Bronchial epithelial cell (primary cell): ENCODE data around the gene CA14. TPM values are rescaled to one million over a fixed set of nuclear protein-coding genes. Genes with fewer than 3 reads are reported as not detected.
A peak's percentile ranks its signal among the peaks of the same experiment; 100 is the strongest.

Experiments used
- DNase-seq: peaks from one replicate; pipeline ENCODE4 v3.0.0-alpha.2; 2010; ENCODE audit warnings: low read depth
- FAIRE-seq: peaks from 2 replicates; lab custom pipeline; 2011; peaks lifted over from hg19 to GRCh38; lab: Jason Lieb, UNC
- H3K27me3 ChIP-seq: 2 replicates; pipeline ENCODE4 v1.5.1; 2011; ENCODE audit warnings: low read length; ENCODE audit not compliant: control insufficient read depth, insufficient read depth
- H3K36me3 ChIP-seq: 2 replicates; pipeline ENCODE4 v1.5.1; 2011; ENCODE audit warnings: low read length; ENCODE audit not compliant: control insufficient read depth, insufficient read depth
- H3K4me3 ChIP-seq: 2 replicates; pipeline ENCODE4 v1.5.1; 2011; ENCODE audit warnings: mild to moderate bottlenecking, low read depth, low read length, control low read depth
- CTCF ChIP-seq: IDR thresholded peaks from 2 replicates; pipeline ENCODE4 v1.5.1; 2011; ENCODE audit warnings: mild to moderate bottlenecking, moderate library complexity, low read length, control low read depth, inconsistent platforms; ENCODE audit not compliant: insufficient read depth, severe bottlenecking
- total RNA-seq: library from RNA; depleted of rRNA; stranded (reverse); fragments of >200 nt; gene quantifications from 2 replicates; pipeline ENCODE4 v1.2.1, GENCODE V29; 2014

CA14 gene
- total RNA-seq, 1 donor from 2014 or later, result not detected

DNA sequence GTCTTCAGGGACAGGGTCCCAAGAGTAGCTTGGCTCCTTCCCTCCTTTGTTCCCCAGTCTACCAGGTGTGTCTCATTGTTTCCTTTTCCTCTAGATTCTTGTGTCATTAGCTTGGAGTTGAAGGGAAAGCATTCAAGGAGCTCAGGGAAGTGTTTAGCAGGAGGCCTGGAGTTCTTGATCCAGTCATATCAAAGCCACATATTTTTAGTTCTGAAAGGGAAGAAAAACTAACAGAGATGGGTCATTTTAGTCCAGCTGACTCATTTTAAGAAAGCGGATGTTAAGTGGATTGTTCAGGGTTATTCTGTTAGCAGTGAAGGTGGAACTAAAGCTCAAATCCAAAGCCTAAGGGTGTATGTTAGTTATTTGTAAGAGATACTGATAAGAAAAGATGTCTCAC, 15.7 kb downstream of the CA14 start:
- H3K36me3 ChIP-seq, result no peaks in the 10 kb centered on the region
- no peak for TF ChIP-seq CTCF
- H3K27me3 ChIP-seq, result no peaks in the 10 kb centered on the region
- H3K4me3 ChIP-seq, result no peak overlapping the region
- FAIRE-seq (no peak), DNase-seq (no peak)

DNA sequence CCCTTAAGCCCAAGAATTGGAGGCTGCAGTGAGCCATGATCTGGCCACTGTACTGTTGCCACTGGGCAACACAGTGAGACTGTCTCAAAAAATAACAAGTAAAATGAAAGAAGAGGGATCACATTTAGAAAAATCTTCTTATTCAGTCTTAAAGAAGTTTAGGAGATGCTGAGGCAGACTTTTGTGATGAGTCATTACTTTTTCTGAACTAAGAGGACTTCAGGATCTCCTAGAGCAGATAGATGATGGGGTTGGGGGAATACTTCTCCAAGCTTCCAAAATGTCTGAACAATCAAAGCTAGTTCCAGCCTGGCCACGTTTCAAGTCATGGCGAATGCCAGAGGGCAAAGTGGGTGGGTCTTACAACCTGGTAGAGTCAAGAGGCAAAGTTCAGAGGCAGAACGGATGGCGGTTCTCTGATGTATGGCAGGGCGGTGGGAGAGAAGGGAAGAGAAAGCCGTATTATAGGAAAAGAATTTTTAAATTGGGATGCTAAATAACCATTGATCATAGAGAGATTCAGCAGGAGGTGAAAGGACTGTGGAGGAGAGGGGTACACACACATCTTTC, 22.6 kb downstream of the CA14 start:
- Histone ChIP-seq H3K4me3 (no peak overlapping the region), H3K36me3 (peaks cover 3% of the 10 kb centered on the region), H3K27me3 (no peaks in the 10 kb centered on the region)
- DNase-seq, result no peak
- TF ChIP-seq CTCF, result no peak
- no peak for FAIRE-seq

GRCh38 chr1:150281221-150281757, 23.7 kb downstream of the CA14 start:
- peak; percentile 58 for DNase-seq
- H3K27me3 ChIP-seq, result no peaks in the 10 kb centered on the region
- H3K4me3 ChIP-seq, result peak overlapping the region; percentile 67
- H3K36me3 ChIP-seq, result peaks cover 4% of the 10 kb centered on the region
- TF ChIP-seq CTCF, result peak; percentile 69
- no peak for FAIRE-seq

GRCh38 chr1:150281758-150282557, 24.4 kb downstream of the CA14 start, which contains the start of gene CIART:
Gene CIART, plus strand, starts transcription at chr1:150282554. Its CDS starts 714 bp downstream, at chr1:150283268.
- H3K36me3 ChIP-seq, result peaks cover 5% of the 10 kb centered on the region
- DNase-seq (peak; percentile 96), FAIRE-seq (peak; percentile 90)
- H3K4me3 ChIP-seq, result peak within 1 kb of the TSS; percentile 67
- H3K27me3 ChIP-seq, result no peaks in the 10 kb centered on the region
- TF ChIP-seq CTCF, result no peak

- peaks cover 5% of the 10 kb centered on the region for H3K36me3 ChIP-seq
- no peak for TF ChIP-seq CTCF
- H3K4me3 ChIP-seq, result peak overlapping the region; percentile 67
- no peaks in the 10 kb centered on the region for H3K27me3 ChIP-seq
- DNase-seq, result no peak
- FAIRE-seq, result no peak
These were observed 25.0 kb downstream of the CA14 start for GRCh38 chr1:150282558-150282958.
